ENCODE data around the gene UBE2V1.

The UBE2V1 gene

DNA sequence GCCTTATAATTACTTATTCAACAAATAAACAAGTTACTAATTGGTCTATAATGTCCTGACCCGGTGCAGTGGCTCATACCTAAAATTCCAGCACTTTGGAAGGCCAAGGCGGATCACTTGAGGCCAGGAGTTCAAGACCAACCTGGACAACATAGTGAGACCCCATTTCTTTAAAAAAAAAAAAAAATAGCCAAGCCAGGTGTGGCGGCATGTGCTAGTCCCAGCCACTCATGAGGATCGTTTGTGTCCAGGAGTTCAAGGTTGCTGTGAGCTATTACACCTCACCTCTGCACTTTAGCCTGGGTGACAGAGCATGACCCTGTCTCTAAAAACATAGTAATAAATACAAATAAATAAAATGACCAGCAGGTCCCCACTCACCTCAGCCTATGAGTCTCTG lies 9.8 kb upstream of the UBE2V1 start:
- Histone ChIP-seq H3K27ac (no peak overlapping the region), H3K9me3 (no peaks in the 10 kb centered on the region), H3K4me3 (ENCODE audit: low read depth in 1 of 2, low read length in 1 of 2) (no peak overlapping the region), H3K36me3 (peaks cover 43% of the 10 kb centered on the region), H3K4me1 (ENCODE audit: control insufficient read depth in 1 of 2, insufficient read depth in 1 of 2, low read depth in 1 of 2, low read length in 1 of 2) (no peaks in the 10 kb centered on the region), H3K27me3 (no peaks in the 10 kb centered on the region)
- TF ChIP-seq, protein P1, sequence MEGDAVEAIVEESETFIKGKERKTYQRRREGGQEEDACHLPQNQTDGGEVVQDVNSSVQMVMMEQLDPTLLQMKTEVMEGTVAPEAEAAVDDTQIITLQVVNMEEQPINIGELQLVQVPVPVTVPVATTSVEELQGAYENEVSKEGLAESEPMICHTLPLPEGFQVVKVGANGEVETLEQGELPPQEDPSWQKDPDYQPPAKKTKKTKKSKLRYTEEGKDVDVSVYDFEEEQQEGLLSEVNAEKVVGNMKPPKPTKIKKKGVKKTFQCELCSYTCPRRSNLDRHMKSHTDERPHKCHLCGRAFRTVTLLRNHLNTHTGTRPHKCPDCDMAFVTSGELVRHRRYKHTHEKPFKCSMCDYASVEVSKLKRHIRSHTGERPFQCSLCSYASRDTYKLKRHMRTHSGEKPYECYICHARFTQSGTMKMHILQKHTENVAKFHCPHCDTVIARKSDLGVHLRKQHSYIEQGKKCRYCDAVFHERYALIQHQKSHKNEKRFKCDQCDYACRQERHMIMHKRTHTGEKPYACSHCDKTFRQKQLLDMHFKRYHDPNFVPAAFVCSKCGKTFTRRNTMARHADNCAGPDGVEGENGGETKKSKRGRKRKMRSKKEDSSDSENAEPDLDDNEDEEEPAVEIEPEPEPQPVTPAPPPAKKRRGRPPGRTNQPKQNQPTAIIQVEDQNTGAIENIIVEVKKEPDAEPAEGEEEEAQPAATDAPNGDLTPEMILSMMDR (IDR thresholded peaks at IDR 0.05) = no peak

DNA sequence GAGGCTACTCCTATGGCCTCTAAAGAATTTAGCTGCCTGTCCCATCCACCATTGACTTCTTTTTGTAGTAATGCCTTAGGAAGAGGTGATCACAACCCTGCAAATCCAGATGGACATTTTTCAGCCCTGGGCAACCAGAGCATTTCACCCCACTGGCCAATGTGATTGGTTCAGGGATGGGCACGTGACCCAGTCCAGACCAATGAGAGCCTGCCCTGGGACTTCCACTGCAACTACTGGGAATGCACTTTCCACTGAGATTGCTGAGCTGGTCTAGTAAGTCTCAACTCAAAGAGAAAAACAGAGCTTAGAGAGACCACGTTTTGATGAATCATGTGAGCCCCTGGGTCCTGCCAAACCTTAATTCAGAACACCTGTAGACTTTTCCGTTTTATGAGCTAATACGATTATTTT lies 8.9 kb upstream of the UBE2V1 start:
- H3K4me3 ChIP-seq (ENCODE audit: low read depth in 1 of 2, low read length in 1 of 2) = no peak overlapping the region
- H3K9me3 ChIP-seq = no peaks in the 10 kb centered on the region
- H3K4me1 ChIP-seq (ENCODE audit: control insufficient read depth in 1 of 2, insufficient read depth in 1 of 2, low read depth in 1 of 2, low read length in 1 of 2) = no peaks in the 10 kb centered on the region
- peaks cover 35% of the 10 kb centered on the region for H3K36me3 ChIP-seq
- H3K27ac ChIP-seq = no peak overlapping the region
- H3K27me3 ChIP-seq = no peaks in the 10 kb centered on the region
- TF ChIP-seq, protein P1 (IDR thresholded peaks at IDR 0.05) = no peak

DNA sequence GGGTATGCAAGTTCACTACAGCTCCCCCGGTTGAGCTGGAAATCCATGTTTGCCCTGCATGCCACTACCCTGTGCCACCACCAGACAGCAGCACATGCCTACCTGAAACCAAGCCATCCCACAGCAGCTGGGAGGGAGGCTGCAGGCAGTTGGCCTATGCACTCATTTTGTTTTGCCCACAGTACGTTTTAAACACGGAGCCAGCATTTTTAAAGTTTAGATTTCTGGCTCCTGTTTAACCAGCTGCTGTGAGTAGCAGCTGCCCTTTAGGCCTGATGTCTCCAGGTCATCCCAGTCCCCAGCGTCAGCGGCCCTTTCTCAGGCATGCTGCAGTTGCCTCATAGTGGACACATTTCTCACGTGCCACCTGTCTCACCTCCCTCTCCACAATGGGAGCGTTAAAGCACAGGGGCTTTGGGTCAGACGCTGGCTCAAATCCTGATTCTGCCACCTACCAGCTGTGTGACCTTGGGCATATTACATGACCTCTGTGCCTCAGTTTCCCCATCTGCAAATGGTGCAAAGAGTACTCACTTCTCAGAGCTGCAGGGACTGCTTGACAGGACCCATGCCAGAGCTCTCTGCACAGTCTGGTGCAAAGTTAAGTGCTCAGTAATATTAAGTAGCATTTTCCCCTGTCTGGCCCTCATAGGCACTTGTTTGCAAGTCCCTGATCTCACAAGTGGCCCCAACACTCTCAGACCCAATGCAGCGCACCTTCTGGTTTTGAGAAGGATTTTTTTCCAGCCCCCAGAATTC lies 8.2 kb upstream of the UBE2V1 start:
- Histone ChIP-seq H3K9me3 (no peaks in the 10 kb centered on the region), H3K27me3 (no peaks in the 10 kb centered on the region), H3K4me3 (ENCODE audit: low read depth in 1 of 2, low read length in 1 of 2) (no peak overlapping the region), H3K4me1 (ENCODE audit: control insufficient read depth in 1 of 2, insufficient read depth in 1 of 2, low read depth in 1 of 2, low read length in 1 of 2) (peaks cover 4% of the 10 kb centered on the region in 2 experiments), H3K36me3 (peaks cover 28% of the 10 kb centered on the region), H3K27ac (no peak overlapping the region)
- TF ChIP-seq, protein P1 (IDR thresholded peaks at IDR 0.05) = no peak

DNA sequence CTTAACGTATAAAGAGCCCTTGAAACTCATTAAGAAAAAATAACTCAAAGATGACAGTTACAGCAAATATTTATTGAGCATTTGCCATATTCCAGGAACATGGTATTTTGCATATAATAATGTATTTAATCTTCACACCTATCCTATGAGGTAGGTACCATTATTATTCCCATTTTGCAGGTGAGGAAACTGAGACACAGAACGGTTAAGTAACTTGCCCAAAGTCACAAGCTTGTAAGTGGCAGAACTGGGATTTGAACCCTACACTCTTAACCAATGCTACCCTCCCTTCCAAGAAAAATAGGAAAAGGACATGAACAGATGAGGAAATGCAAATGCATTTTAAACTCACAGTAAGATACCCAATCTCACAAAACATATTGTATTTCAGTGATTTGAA lies 5.3 kb upstream of the UBE2V1 start:
- Histone ChIP-seq H3K9me3 (no peaks in the 10 kb centered on the region), H3K36me3 (no peaks in the 10 kb centered on the region), H3K27me3 (no peaks in the 10 kb centered on the region), H3K27ac (no peak overlapping the region), H3K4me3 (ENCODE audit: low read depth in 1 of 2, low read length in 1 of 2) (no peak overlapping the region), H3K4me1 (ENCODE audit: control insufficient read depth in 1 of 2, insufficient read depth in 1 of 2, low read depth in 1 of 2, low read length in 1 of 2) (peaks cover 27 to 29% of the 10 kb centered on the region in 2 experiments)
- TF ChIP-seq, protein P1 (IDR thresholded peaks at IDR 0.05) = no peak

DNA sequence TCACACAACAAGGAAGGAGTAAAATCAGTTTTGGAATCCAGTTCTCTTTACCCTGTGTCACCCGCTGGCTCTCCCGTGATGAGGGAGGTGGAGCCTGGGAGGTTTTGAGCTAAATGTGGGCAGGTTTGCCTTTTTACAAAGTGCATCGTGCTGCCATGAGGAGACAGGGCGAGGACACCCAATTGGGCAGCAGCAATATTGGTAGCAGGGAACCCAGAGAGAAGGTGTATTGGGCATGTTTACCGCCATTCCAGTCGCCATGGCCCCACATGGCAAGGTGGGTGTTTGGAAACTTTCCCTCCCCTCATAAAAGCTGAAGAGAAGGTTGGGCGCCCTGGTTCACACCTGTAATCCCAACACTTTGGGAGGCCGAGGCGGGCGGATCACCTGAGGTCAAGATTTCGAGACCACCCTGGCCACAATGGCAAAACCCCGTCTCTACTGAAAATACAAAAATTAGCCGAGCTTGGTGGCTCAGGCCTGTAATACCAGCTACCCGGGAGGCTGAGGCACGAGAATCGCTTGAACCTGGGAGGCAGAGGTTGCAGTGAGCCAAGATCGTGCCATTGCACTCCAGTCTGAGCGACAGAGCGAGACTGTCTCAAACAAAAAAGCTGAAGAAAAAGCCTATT lies 3.5 kb upstream of the UBE2V1 start:
- Histone ChIP-seq H3K36me3 (no peaks in the 10 kb centered on the region), H3K27me3 (no peaks in the 10 kb centered on the region), H3K27ac (peak overlapping the region; percentile 61), H3K4me1 (ENCODE audit: control insufficient read depth in 1 of 2, insufficient read depth in 1 of 2, low read depth in 1 of 2, low read length in 1 of 2) (peaks cover 39 to 42% of the 10 kb centered on the region in 2 experiments), H3K4me3 (ENCODE audit: low read depth in 1 of 2, low read length in 1 of 2) (peak overlapping the region; percentile 46 to 62), H3K9me3 (no peaks in the 10 kb centered on the region)
- TF ChIP-seq, protein P1 (IDR thresholded peaks at IDR 0.05) = no peak

Data from neutrophil (primary cell).